ENCODE results near the gene ANXA10. TPM values are rescaled to one million over a fixed set of nuclear protein-coding genes. Genes with fewer than 3 reads are reported as not detected.

ANXA10 gene
- total and polyA plus RNA-seq, 2 of the 8 experiments (the other 6 are each of a cell fraction or from before 2014, with no cell fraction given): not detected

DNA sequence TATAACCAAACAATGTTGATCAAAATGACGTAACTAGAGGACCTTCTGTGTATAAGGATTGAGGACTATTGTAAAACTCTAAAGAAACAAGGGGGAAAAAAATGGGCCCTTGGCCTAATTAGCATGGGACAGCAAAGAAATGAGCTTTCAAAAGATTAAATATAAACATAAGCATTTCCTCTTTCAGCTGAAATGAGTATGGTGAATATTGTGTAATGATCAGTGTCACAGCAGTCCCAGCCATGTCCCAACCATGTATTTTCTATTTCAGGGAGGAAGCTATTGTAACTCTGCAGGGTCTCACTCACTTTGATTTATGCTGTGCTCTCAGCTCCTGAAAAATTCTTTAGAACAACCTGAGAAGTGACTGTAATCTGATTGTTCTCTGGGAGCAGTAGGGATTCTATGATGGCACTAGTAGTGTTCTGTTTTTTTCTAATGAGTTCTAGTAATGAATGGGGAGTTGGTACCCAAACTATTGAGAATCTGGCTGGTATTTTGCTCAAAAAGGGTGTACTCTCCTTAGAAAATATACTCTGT lies 25.8 kb downstream of the ANXA10 start:
- Histone ChIP-seq H2BK5ac (ENCODE audit: low read depth, low read length) (no peak overlapping the region), H3K27me3 (replicated peaks in 1 of 4; ENCODE audit: control insufficient read depth in 3 of 4, extremely low read depth in 1 of 4, insufficient read depth in 3 of 4, low read length in 3 of 4) (no peaks in the 10 kb centered on the region), H2AFZ (ENCODE audit: low read length) (no peak overlapping the region), H3K14ac (ENCODE audit: insufficient read length) (no peak overlapping the region), H3K27ac (ENCODE audit: low read depth, low read length) (no peak overlapping the region), H3K56ac (replicated peaks; ENCODE audit: insufficient read length, low read depth, low read length) (no peak overlapping the region), H4K5ac (ENCODE audit: insufficient read length, low read depth, low read length) (no peak overlapping the region), H3K4me2 (ENCODE audit: insufficient read depth in 1 of 2, low read depth in 2 of 2, low read length in 2 of 2) (no peak overlapping the region), H3K4me3 (ENCODE audit: extremely low read depth in 1 of 4, insufficient read depth in 2 of 4, low read depth in 3 of 4, low read length in 4 of 4) (no peak overlapping the region), H2BK120ac (replicated peaks; ENCODE audit: low read depth, low read length) (no peak overlapping the region), H4K20me1 (replicated peaks in 1 of 2; ENCODE audit: control insufficient read depth in 1 of 2, insufficient read depth in 2 of 2, low read length in 2 of 2) (no peaks in the 10 kb centered on the region), H3K79me1 (ENCODE audit: low read depth, low read length) (no peaks in the 10 kb centered on the region), H3K36me3 (ENCODE audit: control insufficient read depth in 2 of 4, insufficient read depth in 4 of 4, low read length in 3 of 4) (no peaks in the 10 kb centered on the region), H2BK12ac (ENCODE audit: low read depth, low read length) (no peak overlapping the region; the same call in 1 of the 2 replicates), H3K23me2 (ENCODE audit: low read depth, low read length) (no peaks in the 10 kb centered on the region; the same call in 1 of the 2 replicates), H3K9me3 (ENCODE audit: insufficient read depth in 2 of 2, low read depth in 1 of 2, low read length in 1 of 2) (no peaks in the 10 kb centered on the region), H2BK20ac (ENCODE audit: low read length) (no peak overlapping the region), H4K91ac (replicated peaks; ENCODE audit: insufficient read length, low read length) (no peak overlapping the region), H3K4ac (replicated peaks; ENCODE audit: insufficient read length, low read depth, low read length) (no peak overlapping the region), H3K9ac (replicated peaks in 1 of 4; ENCODE audit: extremely low read depth in 1 of 4, low read depth in 3 of 4, low read length in 3 of 4) (no peak overlapping the region), H3K4me1 (replicated peaks in 1 of 4; ENCODE audit: control insufficient read depth in 3 of 4, insufficient read depth in 4 of 4, low read length in 3 of 4) (no peaks in the 10 kb centered on the region), H4K8ac (ENCODE audit: extremely low read depth, insufficient read depth, low read length) (no peak overlapping the region), H2AK5ac (ENCODE audit: low read depth, low read length) (no peak overlapping the region), H3K18ac (ENCODE audit: extremely low read depth, low read length) (no peak overlapping the region), H2BK15ac (ENCODE audit: low read length) (no peak overlapping the region), H3K23ac (ENCODE audit: insufficient read length) (no peak overlapping the region), H3K79me2 (ENCODE audit: control insufficient read depth in 1 of 2, insufficient read depth in 2 of 2, low read length in 2 of 2) (no peaks in the 10 kb centered on the region)
- POLR2A ChIA-PET (ENCODE audit: partially characterized antibody): no interaction called here
- FAIRE-seq (no peak), DNase-seq (ENCODE audit: low read depth in 1 of 2, low spot score in 2 of 2) (no peak)
- 94% methylated on average over 1 of the region's 1 CpG; no CpG with 5 or more reads in 1 of the 2 experiments for WGBS, 2 experiments (ENCODE audit: extremely low coverage in 1 of 2, insufficient coverage in 1 of 2, insufficient read length in 1 of 2, insufficient replicate concordance in 2 of 2, low coverage in 1 of 2, low lambda C conversion rate in 2 of 2, missing lambda C conversion rate in 1 of 2)
- CTCF ChIA-PET (ENCODE audit: partially characterized antibody): interaction anchor here (2.0 kb wide), 1 partner anchor 36 kb away, joined by 5 read pairs; no protein-coding TSS in a partner anchor
- TF ChIP-seq RAD21 (IDR thresholded peaks at IDR 0.05 in 1 of 2, conservative IDR thresholded peaks at IDR 0.05 in 1 of 2; ENCODE audit: low read depth in 2 of 2, low read length in 2 of 2): no peak
- no peak for TF ChIP-seq ATF2 (IDR thresholded peaks at IDR 0.05; ENCODE audit: low read length)
- TF ChIP-seq NANOG (IDR thresholded peaks at IDR 0.05; ENCODE audit: insufficient read depth, low read depth, low read length, poor library complexity, severe bottlenecking): no peak
- no peak for TF ChIP-seq CEBPB (IDR thresholded peaks at IDR 0.05; ENCODE audit: low read depth, low read length)

Measured in H1 (cell line).